GM10248 (cell line): ENCODE results near the gene ANKRD27.

Experiments
- CTCF ChIA-PET: fragments of 300-600 bp; sonication (Branson Sonifier 250); formaldehyde crosslinking; extraction: SDS; loops from one replicate; lab custom pipeline; 2021; ENCODE audit warnings: antibody characterized with exemption; lab: Yijun Ruan, JAX
- POLR2A ChIA-PET: fragments of 350-650 bp; sonication (Branson Sonifier 250); formaldehyde crosslinking; extraction: SDS; loops from one replicate; lab custom pipeline; 2020; ENCODE audit warnings: antibody characterized with exemption; lab: Yijun Ruan, JAX
- DNase-seq: peaks from one replicate; pipeline ENCODE4 v3.0.0; 2012; ENCODE audit errors: extremely low spot score
- CTCF ChIP-seq: IDR thresholded peaks from 2 replicates; pipeline ENCODE4 v1.5.1; 2012; ENCODE audit warnings: mild to moderate bottlenecking, low read depth; ENCODE audit errors: extremely low read depth, missing control alignments, control extremely low read depth

ANKRD27 gene

GRCh38 chr19:32692727-32693061, 17.7 kb upstream of the ANKRD27 start:
- TF ChIP-seq CTCF, result no peak
- no peak for DNase-seq
- CTCF ChIA-PET, result interaction anchor here (1.0 kb wide), 1 partner anchor 12 kb away, joined by 4 read pairs; no protein-coding TSS in a partner anchor
- POLR2A ChIA-PET, result no interaction called here

GRCh38 chr19:32691952-32692726, 17.2 kb upstream of the ANKRD27 start:
- POLR2A ChIA-PET, result interaction anchor here (0.8 kb wide), 1 partner anchor 17 kb away, joined by 3 read pairs; the partner anchor contains the start of gene ANKRD27
- TF ChIP-seq CTCF, result no peak
- DNase-seq, result peak; percentile 79
- CTCF ChIA-PET, result interaction anchor here (0.8 to 1.2 kb wide), 4 partner anchors 9 to 492 kb away, joined by 3 to 7 read pairs (median 5); partner anchors contain the start of genes ANKRD27 and RGS9BP

- POLR2A ChIA-PET, result interaction anchor here (0.8 kb wide), 1 partner anchor 16 kb away, joined by 3 read pairs; the partner anchor contains the start of gene ANKRD27
- no peak for TF ChIP-seq CTCF
- CTCF ChIA-PET, result interaction anchor here (0.8 to 1.2 kb wide), 4 partner anchors 9 to 493 kb away, joined by 3 to 7 read pairs (median 5); partner anchors contain the start of genes ANKRD27 and RGS9BP
- peak; percentile 91 for DNase-seq
Measured at GRCh38 chr19:32691291-32691951, 16.4 kb upstream of the ANKRD27 start, which contains the start of gene NUDT19. TSS of gene NUDT19 (plus strand) at chr19:32691821. CDS start at chr19:32691961, 140 bp downstream.

GRCh38 chr19:32688311-32688710, 13.3 kb upstream of the ANKRD27 start:
- CTCF ChIA-PET, result no interaction called here
- no peak for TF ChIP-seq CTCF
- POLR2A ChIA-PET, result interaction anchor here (0.7 kb wide), 1 partner anchor 28 kb away, joined by 7 read pairs; no protein-coding TSS in a partner anchor
- no peak for DNase-seq

GRCh38 chr19:32687681-32688080, 12.7 kb upstream of the ANKRD27 start:
- DNase-seq, result no peak
- no peak for TF ChIP-seq CTCF
- ChIA-PET CTCF (interaction anchor here (1.2 kb wide), 1 partner anchor 60 kb away, joined by 3 read pairs; no protein-coding TSS in a partner anchor), POLR2A (interaction anchor here (0.7 kb wide), 1 partner anchor 27 kb away, joined by 7 read pairs; no protein-coding TSS in a partner anchor)

GRCh38 chr19:32686847-32687475, 12.0 kb upstream of the ANKRD27 start:
- no peak for DNase-seq
- CTCF ChIA-PET, result interaction anchor here (1.2 kb wide), 1 partner anchor 61 kb away, joined by 3 read pairs; no protein-coding TSS in a partner anchor
- POLR2A ChIA-PET, result no interaction called here
- TF ChIP-seq CTCF, result no peak
